KMS-11 (cell line): Measurements from ENCODE around the gene SOWAHD.
"Not testable (repeated sequence)": the region's sequence is repeated elsewhere in the genome, so short reads cannot be mapped to it uniquely, and the experiment has no call there.

Experiments
- H2AFZ ChIP-seq: fragments of 200-600 bp; sonication (generic); 2 replicates; pipeline ENCODE4 v1.6.1; 2016; ENCODE audit warnings: antibody characterized with exemption, mixed run types, low read depth
- H3K27ac ChIP-seq: fragments of 200-600 bp; sonication (generic); 2 replicates; pipeline ENCODE4 v1.6.1; 2016; ENCODE audit warnings: mild to moderate bottlenecking, mixed run types
- H3K27me3 ChIP-seq: fragments of 200-600 bp; sonication (generic); 2 replicates; pipeline ENCODE4 v1.6.1; 2017; ENCODE audit warnings: mild to moderate bottlenecking, low read depth, mixed run types, moderate library complexity; ENCODE audit not compliant: insufficient read depth
- H3K36me3 ChIP-seq: fragments of 200-600 bp; sonication (generic); 2 replicates; pipeline ENCODE4 v1.6.1; 2017; ENCODE audit warnings: mild to moderate bottlenecking, mixed run types; ENCODE audit not compliant: insufficient read depth
- H3K4me1 ChIP-seq: fragments of 200-600 bp; sonication (generic); 2 replicates; pipeline ENCODE4 v1.6.1; 2016; ENCODE audit warnings: mild to moderate bottlenecking, low read depth, mixed run types; ENCODE audit not compliant: poor library complexity, severe bottlenecking
- H3K4me2 ChIP-seq: fragments of 200-600 bp; sonication (generic); 2 replicates; pipeline ENCODE4 v1.7.0; 2016; ENCODE audit warnings: mild to moderate bottlenecking, mixed run types
- H3K4me3 ChIP-seq: fragments of 200-600 bp; sonication (generic); IDR thresholded peaks from 2 replicates; pipeline ENCODE4 v1.6.1; 2017; ENCODE audit warnings: low read depth, low read length, mixed read lengths; ENCODE audit not compliant: insufficient read depth
- H3K79me2 ChIP-seq: fragments of 200-600 bp; sonication (generic); 2 replicates; pipeline ENCODE4 v1.6.1; 2016; ENCODE audit warnings: low read depth, mixed run types; ENCODE audit not compliant: insufficient read depth
- H3K9ac ChIP-seq: fragments of 200-600 bp; sonication (generic); 2 replicates; pipeline ENCODE4 v1.6.1; 2016; ENCODE audit warnings: mild to moderate bottlenecking, mixed run types
- H4K20me1 ChIP-seq: fragments of 200-600 bp; sonication (generic); 2 replicates; pipeline ENCODE4 v1.6.1; 2016; ENCODE audit warnings: mild to moderate bottlenecking, mixed run types; ENCODE audit not compliant: insufficient read depth
- TF ChIP-seq, protein P1 (sequence below): fragments of 200-600 bp; sonication (generic); conservative IDR thresholded peaks from 2 replicates; pipeline ENCODE4 v1.6.1; 2017; ENCODE audit warnings: low read depth, mild to moderate bottlenecking, antibody characterized with exemption, low read length, moderate library complexity, mixed read lengths

SOWAHD gene

DNA sequence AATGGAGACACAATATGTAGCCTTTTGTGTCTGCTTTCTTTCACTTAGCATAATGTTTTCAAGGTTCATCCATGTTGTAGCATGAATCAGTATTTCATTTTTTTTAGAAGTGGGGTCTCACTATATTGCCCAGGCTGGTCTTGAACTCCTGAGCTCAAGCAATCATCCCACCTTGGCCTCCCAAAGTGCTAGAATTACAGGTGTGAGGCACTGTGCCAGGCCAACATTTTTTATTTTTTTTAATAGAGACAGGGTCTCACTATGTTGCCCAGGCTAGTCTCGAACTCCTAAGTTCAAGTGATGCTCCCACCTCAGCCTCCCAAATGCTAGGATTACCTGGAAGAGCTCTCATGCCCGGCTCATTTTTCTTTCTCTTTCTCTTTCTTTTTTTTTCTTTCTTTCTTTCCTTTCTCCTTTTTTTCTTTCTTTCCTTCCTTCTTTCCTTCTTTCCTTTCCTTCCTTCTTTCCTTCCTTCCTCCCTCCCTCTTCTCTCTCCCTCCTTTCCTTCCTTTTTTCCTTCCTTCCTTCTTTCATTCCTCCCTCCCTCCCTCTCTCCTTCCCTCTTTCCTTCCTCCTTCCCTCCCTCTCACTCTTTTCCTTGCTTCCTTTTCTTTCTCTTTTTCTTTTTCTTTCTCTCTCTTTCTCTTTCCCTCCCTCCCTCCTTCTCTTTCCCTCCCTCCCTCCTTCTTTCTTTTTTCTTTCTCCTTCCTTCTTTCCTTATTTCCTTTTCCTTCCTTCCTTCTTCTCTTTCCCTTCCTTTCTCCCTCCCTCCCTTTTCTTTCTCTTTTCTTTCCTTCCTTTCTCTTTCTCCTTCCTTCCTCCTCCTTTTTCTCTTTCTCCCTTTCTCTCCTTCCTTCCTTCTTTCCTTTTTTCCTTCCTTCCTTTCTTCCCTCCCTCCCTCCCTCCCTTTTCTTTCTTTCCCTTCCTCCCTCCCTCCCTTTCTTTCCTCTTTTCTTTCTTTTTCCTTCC is 43.1 kb downstream of the SOWAHD start:
- H3K4me3 ChIP-seq: no peak overlapping the region
- TF ChIP-seq, protein P1, sequence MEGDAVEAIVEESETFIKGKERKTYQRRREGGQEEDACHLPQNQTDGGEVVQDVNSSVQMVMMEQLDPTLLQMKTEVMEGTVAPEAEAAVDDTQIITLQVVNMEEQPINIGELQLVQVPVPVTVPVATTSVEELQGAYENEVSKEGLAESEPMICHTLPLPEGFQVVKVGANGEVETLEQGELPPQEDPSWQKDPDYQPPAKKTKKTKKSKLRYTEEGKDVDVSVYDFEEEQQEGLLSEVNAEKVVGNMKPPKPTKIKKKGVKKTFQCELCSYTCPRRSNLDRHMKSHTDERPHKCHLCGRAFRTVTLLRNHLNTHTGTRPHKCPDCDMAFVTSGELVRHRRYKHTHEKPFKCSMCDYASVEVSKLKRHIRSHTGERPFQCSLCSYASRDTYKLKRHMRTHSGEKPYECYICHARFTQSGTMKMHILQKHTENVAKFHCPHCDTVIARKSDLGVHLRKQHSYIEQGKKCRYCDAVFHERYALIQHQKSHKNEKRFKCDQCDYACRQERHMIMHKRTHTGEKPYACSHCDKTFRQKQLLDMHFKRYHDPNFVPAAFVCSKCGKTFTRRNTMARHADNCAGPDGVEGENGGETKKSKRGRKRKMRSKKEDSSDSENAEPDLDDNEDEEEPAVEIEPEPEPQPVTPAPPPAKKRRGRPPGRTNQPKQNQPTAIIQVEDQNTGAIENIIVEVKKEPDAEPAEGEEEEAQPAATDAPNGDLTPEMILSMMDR: no peak
- no peak overlapping the region for H2AFZ ChIP-seq
- no peaks in the 10 kb centered on the region for H4K20me1 ChIP-seq
- no peak overlapping the region for H3K4me2 ChIP-seq
- H3K79me2 ChIP-seq: no peaks in the 10 kb centered on the region
- H3K9ac ChIP-seq: no peak overlapping the region
- no peaks in the 10 kb centered on the region for H3K27me3 ChIP-seq
- H3K36me3 ChIP-seq: no peaks in the 10 kb centered on the region
- H3K27ac ChIP-seq: no peak overlapping the region
- H3K4me1 ChIP-seq: no peaks in the 10 kb centered on the region

DNA sequence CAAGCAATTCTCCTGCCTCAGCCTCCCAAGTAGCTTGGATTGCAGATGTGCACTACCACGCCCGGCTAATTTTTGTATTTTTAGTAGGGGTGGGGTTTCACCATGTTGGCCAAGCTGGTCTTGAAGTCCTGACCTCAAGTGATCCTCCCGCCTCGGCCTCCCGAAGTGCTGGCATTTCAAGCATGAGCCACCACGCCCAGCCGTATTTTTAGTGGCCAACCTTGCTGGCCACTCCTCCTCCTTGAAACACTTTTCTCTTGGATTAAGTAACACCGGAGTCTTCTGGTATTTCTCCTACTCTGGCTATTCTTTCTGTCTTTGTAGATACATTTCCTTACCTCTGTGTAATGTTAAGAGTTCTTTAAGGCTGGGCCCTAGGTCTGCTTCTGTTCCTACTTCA is 44.2 kb downstream of the SOWAHD start:
- Histone ChIP-seq H3K27ac (no peak overlapping the region), H3K4me2 (no peak overlapping the region), H2AFZ (no peak overlapping the region), H3K4me3 (no peak overlapping the region), H3K79me2 (no peaks in the 10 kb centered on the region), H4K20me1 (no peaks in the 10 kb centered on the region), H3K36me3 (no peaks in the 10 kb centered on the region), H3K27me3 (no peaks in the 10 kb centered on the region), H3K9ac (no peak overlapping the region), H3K4me1 (no peaks in the 10 kb centered on the region)
- TF ChIP-seq, protein P1: no peak

DNA sequence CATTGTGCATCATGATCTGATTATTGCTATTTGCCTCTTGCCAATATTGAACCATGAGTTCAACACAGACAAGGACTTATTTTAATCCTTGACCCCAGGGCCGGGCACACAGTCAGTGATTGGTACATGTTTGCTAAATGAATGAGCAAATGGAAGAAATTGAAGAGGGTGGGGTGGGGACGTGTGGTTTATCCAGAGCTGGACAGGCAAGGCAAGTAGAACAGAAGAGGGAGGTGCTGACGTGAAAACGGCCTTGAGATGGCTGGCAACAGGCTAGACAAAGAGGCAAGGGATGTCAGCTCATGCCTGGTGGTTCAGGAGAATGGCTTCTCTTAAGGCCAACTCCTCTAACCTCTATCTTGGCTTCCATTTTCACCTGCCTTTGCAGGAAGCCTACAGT is 50.1 kb downstream of the SOWAHD start:
- not testable (repeated sequence) for H3K4me2 ChIP-seq, H3K9ac ChIP-seq, H4K20me1 ChIP-seq, H3K27ac ChIP-seq, H3K4me1 ChIP-seq, H2AFZ ChIP-seq, H3K4me3 ChIP-seq, H3K36me3 ChIP-seq, H3K79me2 ChIP-seq, H3K27me3 ChIP-seq

DNA sequence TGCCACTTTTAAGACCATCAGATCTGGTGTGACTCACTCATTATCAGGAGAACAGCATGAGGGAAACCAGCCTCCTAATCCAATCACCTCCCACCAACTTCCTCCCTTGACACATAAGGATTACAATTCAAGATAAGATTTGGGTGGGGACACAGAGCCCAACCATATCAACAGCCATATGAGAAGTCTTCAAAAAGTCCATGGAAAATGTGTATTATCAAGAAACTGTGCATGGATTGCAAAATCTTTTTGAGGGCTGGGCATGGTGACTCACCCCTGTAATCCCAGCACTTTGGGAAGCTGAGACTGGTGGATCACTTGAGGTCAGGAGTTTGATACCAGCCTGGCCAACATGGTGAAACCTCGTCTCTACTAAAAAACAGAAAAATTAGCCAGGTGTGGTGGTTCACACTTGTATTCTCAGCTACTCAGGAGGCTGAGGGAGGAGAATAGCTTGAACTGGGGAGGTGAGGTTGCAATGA is 50.8 kb downstream of the SOWAHD start:
- Histone ChIP-seq H2AFZ (no peak overlapping the region), H3K4me1 (no peaks in the 10 kb centered on the region), H3K4me3 (no peak overlapping the region), H4K20me1 (no peaks in the 10 kb centered on the region), H3K27me3 (no peaks in the 10 kb centered on the region), H3K27ac (no peak overlapping the region), H3K79me2 (no peaks in the 10 kb centered on the region), H3K9ac (no peak overlapping the region), H3K4me2 (no peak overlapping the region), H3K36me3 (no peaks in the 10 kb centered on the region)
- TF ChIP-seq, protein P1: no peak
